HEK293T (cell line): Measurements from ENCODE around the gene DHX8.

Source experiments
- CTCF ChIA-PET: fragments of 350-600 bp; formaldehyde crosslinking; extraction: SDS; loops from one replicate; lab custom pipeline; 2021; ENCODE audit warnings: antibody characterized with exemption, inconsistent platforms; lab: Yijun Ruan, JAX
- POLR2A ChIA-PET: fragments of 350-600 bp; formaldehyde crosslinking; extraction: SDS; loops from one replicate; lab custom pipeline; 2020; ENCODE audit warnings: antibody characterized with exemption, inconsistent platforms; lab: Yijun Ruan, JAX
- DNase-seq: peaks from one replicate; pipeline ENCODE4 v3.0.0; 2012; ENCODE audit warnings: mixed read lengths; ENCODE audit errors: extremely low spot score
- ARNT ChIP-seq: fragments of 450-650 bp; IDR thresholded peaks from 2 replicates; pipeline ENCODE4 v1.6.1; 2017; ENCODE audit warnings: mild to moderate bottlenecking
- BHLHE40 ChIP-seq: fragments of 450-650 bp; IDR thresholded peaks from 2 replicates; pipeline ENCODE4 v1.6.1; 2016; ENCODE audit warnings: mild to moderate bottlenecking, moderate library complexity, borderline replicate concordance
- CTBP1 ChIP-seq: fragments of 450-650 bp; IDR thresholded peaks from 2 replicates; pipeline ENCODE4 v1.6.1; 2016; ENCODE audit warnings: borderline replicate concordance
- ELF4 ChIP-seq: fragments of 450-650 bp; IDR thresholded peaks from 2 replicates; pipeline ENCODE4 v1.6.1; 2017; ENCODE audit warnings: antibody characterized with exemption
- FOXA1 ChIP-seq: fragments of 450-650 bp; IDR thresholded peaks from 2 replicates; pipeline ENCODE4 v1.6.1; 2016; ENCODE audit warnings: mild to moderate bottlenecking
- FOXK2 ChIP-seq: fragments of 450-650 bp; IDR thresholded peaks from 2 replicates; pipeline ENCODE4 v1.6.1; 2016; ENCODE audit warnings: mild to moderate bottlenecking
- FOXM1 ChIP-seq: fragments of 450-650 bp; IDR thresholded peaks from 2 replicates; pipeline ENCODE4 v1.6.1; 2017; ENCODE audit warnings: mild to moderate bottlenecking, borderline replicate concordance
- HDGF ChIP-seq: fragments of 450-650 bp; IDR thresholded peaks from 2 replicates; pipeline ENCODE4 v1.6.1; 2017; ENCODE audit warnings: antibody characterized with exemption, borderline replicate concordance
- L3MBTL2 ChIP-seq: fragments of 450-650 bp; conservative IDR thresholded peaks from 2 replicates; pipeline ENCODE4 v1.6.1; 2016; ENCODE audit warnings: mild to moderate bottlenecking
- LEF1 ChIP-seq: fragments of 450-650 bp; IDR thresholded peaks from 2 replicates; pipeline ENCODE4 v1.6.1; 2017; ENCODE audit warnings: mild to moderate bottlenecking, borderline replicate concordance
- NFRKB ChIP-seq: fragments of 450-650 bp; IDR thresholded peaks from 2 replicates; pipeline ENCODE4 v1.6.1; 2016; ENCODE audit warnings: mild to moderate bottlenecking, moderate library complexity
- PKNOX1 ChIP-seq: fragments of 450-650 bp; IDR thresholded peaks from 2 replicates; pipeline ENCODE4 v1.6.1; 2016
- SP1 ChIP-seq: fragments of 450-650 bp; IDR thresholded peaks from 2 replicates; pipeline ENCODE4 v1.6.1; 2017
- SUZ12 ChIP-seq: fragments of 450-650 bp; IDR thresholded peaks from 2 replicates; pipeline ENCODE4 v1.6.1; 2016; ENCODE audit warnings: mild to moderate bottlenecking
- TARDBP ChIP-seq: fragments of 450-650 bp; IDR thresholded peaks from 2 replicates; pipeline ENCODE4 v1.6.1; 2016
- ZNF384 ChIP-seq: fragments of 450-650 bp; IDR thresholded peaks from 2 replicates; pipeline ENCODE4 v1.6.1; 2016

The DHX8 gene

GRCh38 chr17:43568506-43569082 lies 84.8 kb downstream of the DHX8 start:
- CTCF ChIA-PET: no interaction called here
- TF ChIP-seq ZNF384: peak; percentile 25; the same call in 1 of the 2 replicates
- TF ChIP-seq TARDBP: no peak
- no peak for TF ChIP-seq BHLHE40
- TF ChIP-seq CTBP1: no peak
- no peak for TF ChIP-seq ARNT
- TF ChIP-seq SP1: no peak
- no peak for TF ChIP-seq FOXM1
- POLR2A ChIA-PET: no interaction called here
- DNase-seq: no peak

- TF ChIP-seq ZNF384 (no peak), CTBP1 (no peak), BHLHE40 (no peak), PKNOX1 (no peak), HDGF (no peak), SP1 (no peak), NFRKB (no peak), SUZ12 (no peak), FOXK2 (no peak), FOXA1 (no peak), FOXM1 (no peak), LEF1 (no peak), ELF4 (no peak)
- CTCF ChIA-PET: no interaction called here
- POLR2A ChIA-PET: interaction anchor here (1.4 kb wide), 1 partner anchor 172 kb away, joined by 3 read pairs; the partner anchor contains the start of gene ARL4D
- DNase-seq: no peak
Observed at GRCh38 chr17:43570518-43570928, 86.7 kb downstream of the DHX8 start.

- no peak for DNase-seq
- ChIA-PET POLR2A (no interaction called here), CTCF (no interaction called here)
- no peak for TF ChIP-seq CTBP1
- TF ChIP-seq SUZ12: no peak
- TF ChIP-seq BHLHE40: no peak
- no peak for TF ChIP-seq ARNT
- TF ChIP-seq NFRKB: no peak
- no peak for TF ChIP-seq ELF4
- no peak for TF ChIP-seq SP1
- TF ChIP-seq HDGF: no peak
- TF ChIP-seq LEF1: no peak
- no peak for TF ChIP-seq L3MBTL2
- TF ChIP-seq FOXM1: no peak
- TF ChIP-seq ZNF384: no peak
- TF ChIP-seq FOXK2: no peak
- TF ChIP-seq TARDBP: no peak
- TF ChIP-seq PKNOX1: no peak
- no peak for TF ChIP-seq FOXA1
Observed at GRCh38 chr17:43572368-43572980, 88.7 kb downstream of the DHX8 start.

- no peak for DNase-seq
- POLR2A ChIA-PET: no interaction called here
- CTCF ChIA-PET: interaction anchor here (0.5 to 2.0 kb wide), 6 partner anchors 11 to 187 kb away, joined by 3 to 8 read pairs (median 3); no protein-coding TSS in a partner anchor
- TF ChIP-seq TARDBP (no peak), ZNF384 (no peak), FOXK2 (no peak), ARNT (no peak), HDGF (no peak), ELF4 (no peak), NFRKB (no peak)
Observed at GRCh38 chr17:43573579-43574321, 90.0 kb downstream of the DHX8 start.

GRCh38 chr17:43574348-43574747 lies 90.6 kb downstream of the DHX8 start:
- no peak for TF ChIP-seq HDGF
- TF ChIP-seq NFRKB: no peak
- no peak for TF ChIP-seq FOXA1
- no peak for TF ChIP-seq FOXM1
- no peak for TF ChIP-seq FOXK2
- TF ChIP-seq TARDBP: no peak
- no peak for TF ChIP-seq ARNT
- TF ChIP-seq ZNF384: no peak
- no peak for TF ChIP-seq L3MBTL2
- TF ChIP-seq ELF4: no peak
- TF ChIP-seq CTBP1: no peak
- no peak for TF ChIP-seq PKNOX1
- TF ChIP-seq BHLHE40: no peak
- TF ChIP-seq LEF1: no peak
- TF ChIP-seq SP1: no peak
- no peak for TF ChIP-seq SUZ12
- DNase-seq: no peak
- CTCF ChIA-PET: interaction anchor here (0.5 to 2.0 kb wide), 3 partner anchors 11 to 187 kb away, joined by 3 to 8 read pairs (median 4); no protein-coding TSS in a partner anchor
- POLR2A ChIA-PET: no interaction called here
